NCI-H774 (cell line): ENCODE measurements around the gene EED.
"Not testable (repeated sequence)": the region's sequence is repeated elsewhere in the genome, so short reads cannot be mapped to it uniquely, and the experiment has no call there.

ENCODE experiments used
- DNase-seq: peaks from one replicate; lab custom pipeline; 2025; lab: John Stamatoyannopoulos, UW

Gene EED

GRCh38 chr11:86247608-86248007, 3.1 kb downstream of the EED start:
- no peak for DNase-seq

GRCh38 chr11:86248609-86249008, 4.1 kb downstream of the EED start:
- no peak for DNase-seq

- DNase-seq: no peak
These were observed 5.0 kb downstream of the EED start for GRCh38 chr11:86249307-86250098.

GRCh38 chr11:86251345-86251744, 6.8 kb downstream of the EED start:
- no peak for DNase-seq

- no peak for DNase-seq
These were observed 11.3 kb downstream of the EED start for GRCh38 chr11:86255896-86256295.

GRCh38 chr11:86256608-86257007, 12.1 kb downstream of the EED start:
- DNase-seq: no peak

GRCh38 chr11:86257446-86257845, 12.9 kb downstream of the EED start:
- no peak for DNase-seq

GRCh38 chr11:86259730-86260129, 15.2 kb downstream of the EED start:
- no peak for DNase-seq

- no peak for DNase-seq
These were observed 16.8 kb downstream of the EED start for GRCh38 chr11:86261328-86261727.

GRCh38 chr11:86262387-86262786, 17.8 kb downstream of the EED start:
- no peak for DNase-seq

GRCh38 chr11:86264649-86265048, 20.1 kb downstream of the EED start:
- no peak for DNase-seq

GRCh38 chr11:86265194-86265593, 20.6 kb downstream of the EED start:
- DNase-seq: no peak

- no peak for DNase-seq
These were observed 25.1 kb downstream of the EED start for GRCh38 chr11:86269645-86270044.

- no peak for DNase-seq
These were observed 29.9 kb downstream of the EED start for GRCh38 chr11:86274503-86274902.

GRCh38 chr11:86274999-86275398, 30.4 kb downstream of the EED start:
- no peak for DNase-seq

GRCh38 chr11:86275493-86276370, 31.2 kb downstream of the EED start:
- no peak for DNase-seq

GRCh38 chr11:86277741-86278140, 33.2 kb downstream of the EED start:
- DNase-seq: no peak

GRCh38 chr11:86278226-86278625, 33.7 kb downstream of the EED start:
- DNase-seq: no peak

GRCh38 chr11:86279747-86280146, 35.2 kb downstream of the EED start:
- no peak for DNase-seq

GRCh38 chr11:86287468-86287796, 42.9 kb downstream of the EED start:
- no peak for DNase-seq

- no peak for DNase-seq
These were observed 44.4 kb downstream of the EED start for GRCh38 chr11:86288776-86289507.

GRCh38 chr11:86289508-86290280, 45.1 kb downstream of the EED start:
- not testable (repeated sequence) for DNase-seq
